ENCODE results near the gene POLR3H. TPM values are rescaled to one million over a fixed set of nuclear protein-coding genes. Genes with fewer than 3 reads are reported as not detected.

The POLR3H gene
- total and polyA plus RNA-seq, 10 of the 15 experiments (the other 5 are each of a cell fraction or from before 2014, with no cell fraction given): 3.5 to 62.7 (median 24.6) TPM

GRCh38 chr22:41500303-41500702 lies 44.0 kb downstream of the POLR3H start (continued):
- TF ChIP-seq REST (IDR thresholded peaks at IDR 0.05; ENCODE audit: low read depth, low read length): no peak

- in situ Hi-C loops (cut with MboI): no loop called here
Measured at GRCh38 chr22:41499624-41500280, 44.5 kb downstream of the POLR3H start.

More at GRCh38 chr22:41499624-41500280, 44.5 kb downstream of the POLR3H start:
- BruUV-seq (replicated peaks): no TSS peak
- Histone ChIP-seq H4K20me1 (ENCODE audit: control insufficient read depth, insufficient read depth) (no peaks in the 10 kb centered on the region), H3K9me3 (replicated peaks; ENCODE audit: control insufficient read depth, insufficient read depth, low read length) (no peaks in the 10 kb centered on the region), H3K79me2 (ENCODE audit: control insufficient read depth, insufficient read depth, low read length) (peaks cover 6% of the 10 kb centered on the region), H3K27me3 (replicated peaks in 1 of 2; ENCODE audit: control insufficient read depth in 2 of 2, insufficient read depth in 2 of 2, low read length in 1 of 2) (no peaks in the 10 kb centered on the region), H3K4me2 (ENCODE audit: control insufficient read depth, insufficient read depth) (no peak overlapping the region), H3K9ac (ENCODE audit: control insufficient read depth, insufficient read depth, low read length) (no peak overlapping the region), H3K4me1 (ENCODE audit: control insufficient read depth, insufficient read depth, low read length) (no peaks in the 10 kb centered on the region), H3K27ac (ENCODE audit: control insufficient read depth, insufficient read depth) (no peak overlapping the region), H3K4me3 (no peak overlapping the region), H3K36me3 (ENCODE audit: control insufficient read depth in 2 of 2, insufficient read depth in 2 of 2, low read length in 1 of 2) (peaks cover 14 to 19% of the 10 kb centered on the region in 2 experiments; a peak in 3 of 4 replicates), H2AFZ (ENCODE audit: control insufficient read depth, low read depth, low read length) (no peak overlapping the region)
- ChIA-PET SMC1A (ENCODE audit: uncharacterized antibody, unreplicated experiment) (interaction anchor here (0.6 to 5.4 kb wide), 11 partner anchors 12 to 828 kb away, joined by 3 to 62 read pairs (median 4); partner anchors contain the start of genes ACO2, PHF5A and TOB2), CTCF (interaction anchor here (0.8 to 3.3 kb wide), 13 partner anchors 10 to 118 kb away, joined by 3 to 58 read pairs (median 4); partner anchors contain the start of genes ACO2, PHF5A and TEF), RAD21 (ENCODE audit: unreplicated experiment) (interaction anchor here (0.8 to 4.6 kb wide), 8 partner anchors 20 to 96 kb away, joined by 3 to 60 read pairs (median 4); partner anchors contain the start of genes ACO2, PHF5A and TOB2), POLR2A (interaction anchor here (2.0 to 2.3 kb wide), 2 partner anchors 20 to 27 kb away, joined by 6 read pairs; no protein-coding TSS in a partner anchor)
- DNase-seq (ENCODE audit: low read depth, low spot score): no peak
- WGBS (ENCODE audit: insufficient coverage, insufficient replicate concordance, low lambda C conversion rate, missing lambda C conversion rate): 81% methylated on average over 10 of the region's 10 CpGs
- TF ChIP-seq HDAC6 (IDR thresholded peaks at IDR 0.05; ENCODE audit: unreplicated experiment) (no peak), MYB (IDR thresholded peaks at IDR 0.05; ENCODE audit: borderline replicate concordance, low read depth, low read length) (no peak), CHD4 (IDR thresholded peaks at IDR 0.05) (no peak), BHLHE40 (IDR thresholded peaks at IDR 0.05; ENCODE audit: borderline replicate concordance in 1 of 2, low read depth in 2 of 2, low read length in 1 of 2) (no peak)
- ATAC-seq: no peak
- intact Hi-C loops (cut with micrococcal nuclease; ENCODE audit: unreplicated experiment): loop anchor here (5.0 kb wide), 2 partner anchors 32 to 52 kb away; partner anchors contain the start of genes ACO2, PHF5A and TOB2
- FAIRE-seq: no peak

Data from GM12878 (cell line).